ENCODE measurements around the gene FGF21. TPM values are rescaled to one million over a fixed set of nuclear protein-coding genes. Genes with fewer than 3 reads are reported as not detected.

FGF21 gene, protein sequence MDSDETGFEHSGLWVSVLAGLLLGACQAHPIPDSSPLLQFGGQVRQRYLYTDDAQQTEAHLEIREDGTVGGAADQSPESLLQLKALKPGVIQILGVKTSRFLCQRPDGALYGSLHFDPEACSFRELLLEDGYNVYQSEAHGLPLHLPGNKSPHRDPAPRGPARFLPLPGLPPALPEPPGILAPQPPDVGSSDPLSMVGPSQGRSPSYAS
- not detected for total RNA-seq

DNA sequence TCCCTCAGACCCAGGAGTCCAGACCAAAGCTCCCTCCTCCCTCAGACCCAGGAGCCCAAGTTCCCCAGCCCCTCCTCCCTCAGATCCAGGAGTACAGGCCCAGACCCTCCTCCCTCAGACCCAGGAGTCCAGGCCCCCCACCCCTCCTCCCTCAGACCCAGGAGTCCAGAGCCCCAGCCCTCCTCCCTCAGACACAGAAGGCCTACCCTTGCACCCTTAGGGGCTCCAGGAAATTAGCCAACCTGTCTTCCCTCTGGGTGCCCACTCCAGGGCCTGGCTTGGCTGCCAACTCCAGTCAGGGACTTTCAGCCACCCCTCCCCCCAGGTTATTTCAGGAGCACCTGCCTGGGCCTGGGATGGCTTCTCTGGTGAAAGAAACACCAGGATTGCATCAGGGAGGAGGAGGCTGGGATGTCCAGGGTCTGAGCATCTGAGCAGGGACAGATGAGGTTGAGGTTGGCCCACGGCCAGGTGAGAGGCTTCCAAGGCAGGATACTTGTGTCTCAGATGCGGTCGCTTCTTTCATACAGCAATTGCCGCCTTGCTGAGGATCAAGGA is at the start of gene FGF21:
Gene FGF21, plus strand, starts transcription at position 441 of the 558 bp plus-strand sequence. CDS start 713 bp downstream, outside the sequence.
- WGBS, 2 donors: 79 to 86% methylated on average over 4 of the region's 4 CpGs
- no peaks in the 10 kb centered on the region for H3K9me3 ChIP-seq
- DNase-seq (ENCODE audit: low spot score in 2 of 2): no peak

DNA sequence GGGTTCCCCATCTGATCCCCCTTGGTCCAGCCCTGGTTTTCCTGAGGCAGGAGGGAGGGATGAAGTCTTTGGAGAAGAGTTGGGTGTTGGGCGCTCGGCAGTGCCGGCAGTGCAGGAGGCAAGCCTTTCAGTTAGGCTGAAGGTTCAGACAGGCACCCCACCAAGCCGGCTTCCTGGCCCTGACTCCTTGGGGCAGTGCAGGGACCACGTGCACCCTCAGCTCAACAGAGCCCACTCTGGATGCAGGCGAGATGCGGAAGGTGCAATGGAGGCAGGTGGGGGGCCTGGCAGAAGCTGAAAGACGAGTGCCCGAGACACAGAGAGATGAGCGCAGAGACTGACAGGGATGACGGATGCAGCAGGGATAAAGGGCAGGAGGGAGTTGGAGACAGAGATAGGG is 46.9 kb upstream of the FGF21 start:
- no peak overlapping the region for H3K27ac ChIP-seq
- DNase-seq (ENCODE audit: low spot score in 2 of 2): no peak
- peaks cover 0 to 9% (median 6%) of the 10 kb centered on the region in 4 donors for H3K4me1 ChIP-seq
- peaks cover 0 to 36% (median 0%) of the 10 kb centered on the region in 3 donors for H3K36me3 ChIP-seq
- 47 to 51% methylated on average over 11 of the region's 11 CpGs for WGBS, 2 donors
- H3K4me3 ChIP-seq: no peak overlapping the region
- H3K9me3 ChIP-seq: peaks cover 0 to 10% (median 0%) of the 10 kb centered on the region in 4 donors
- no peaks in the 10 kb centered on the region for H3K27me3 ChIP-seq
- TF ChIP-seq EP300 (IDR thresholded peaks at IDR 0.05) (no peak), POLR2A (IDR thresholded peaks at IDR 0.05) (no peak)
- TF ChIP-seq, protein P1, sequence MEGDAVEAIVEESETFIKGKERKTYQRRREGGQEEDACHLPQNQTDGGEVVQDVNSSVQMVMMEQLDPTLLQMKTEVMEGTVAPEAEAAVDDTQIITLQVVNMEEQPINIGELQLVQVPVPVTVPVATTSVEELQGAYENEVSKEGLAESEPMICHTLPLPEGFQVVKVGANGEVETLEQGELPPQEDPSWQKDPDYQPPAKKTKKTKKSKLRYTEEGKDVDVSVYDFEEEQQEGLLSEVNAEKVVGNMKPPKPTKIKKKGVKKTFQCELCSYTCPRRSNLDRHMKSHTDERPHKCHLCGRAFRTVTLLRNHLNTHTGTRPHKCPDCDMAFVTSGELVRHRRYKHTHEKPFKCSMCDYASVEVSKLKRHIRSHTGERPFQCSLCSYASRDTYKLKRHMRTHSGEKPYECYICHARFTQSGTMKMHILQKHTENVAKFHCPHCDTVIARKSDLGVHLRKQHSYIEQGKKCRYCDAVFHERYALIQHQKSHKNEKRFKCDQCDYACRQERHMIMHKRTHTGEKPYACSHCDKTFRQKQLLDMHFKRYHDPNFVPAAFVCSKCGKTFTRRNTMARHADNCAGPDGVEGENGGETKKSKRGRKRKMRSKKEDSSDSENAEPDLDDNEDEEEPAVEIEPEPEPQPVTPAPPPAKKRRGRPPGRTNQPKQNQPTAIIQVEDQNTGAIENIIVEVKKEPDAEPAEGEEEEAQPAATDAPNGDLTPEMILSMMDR (IDR thresholded peaks at IDR 0.05): no peak

More for the DNA sequence above, at the start of gene FGF21:
- TF ChIP-seq POLR2A (IDR thresholded peaks at IDR 0.05) (no peak), EP300 (IDR thresholded peaks at IDR 0.05) (no peak)
- TF ChIP-seq, protein P1 (IDR thresholded peaks at IDR 0.05): no peak
- Histone ChIP-seq H3K27me3 (peaks cover 0 to 38% of the 10 kb centered on the region in 2 donors), H3K4me3 (no peak within 1 kb of the TSS), H3K36me3 (no peaks in the 10 kb centered on the region), H3K27ac (no peak within 1 kb of the TSS), H3K4me1 (peaks cover 0 to 22% (median 8%) of the 10 kb centered on the region in 4 donors)

DNA sequence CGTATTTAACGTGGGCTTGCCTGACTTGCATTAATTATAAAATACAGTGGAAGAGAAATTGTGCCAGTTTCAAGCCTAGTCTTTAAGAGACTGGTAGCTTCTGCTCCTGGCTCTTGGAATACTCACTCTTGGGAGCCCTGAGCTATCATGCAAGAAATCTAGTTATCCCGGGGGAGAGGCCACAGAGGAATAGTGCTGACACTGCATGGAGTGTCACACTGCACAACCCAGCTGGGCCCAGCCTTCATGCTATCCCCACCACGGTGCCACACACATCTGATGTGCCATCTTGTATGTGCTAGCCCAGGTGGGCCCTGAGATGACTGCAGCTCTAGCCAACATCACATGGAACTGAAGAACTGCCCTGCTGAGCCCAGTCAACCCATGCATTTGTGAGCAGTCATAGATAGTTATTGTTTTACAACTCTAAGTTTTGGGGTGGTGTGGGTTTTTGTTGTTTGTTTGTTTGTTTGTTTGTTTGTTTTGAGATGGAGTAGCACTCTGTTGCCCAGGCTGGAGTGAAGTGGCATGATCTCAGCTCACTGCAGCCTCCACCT is 44.1 kb upstream of the FGF21 start:
- peaks cover 0 to 23% (median 0%) of the 10 kb centered on the region in 3 donors for H3K36me3 ChIP-seq
- DNase-seq (ENCODE audit: low spot score in 2 of 2): no peak
- H3K4me3 ChIP-seq: no peak overlapping the region
- H3K4me1 ChIP-seq: peaks cover 0 to 30% (median 20%) of the 10 kb centered on the region in 4 donors
- H3K9me3 ChIP-seq: peaks cover 0 to 10% (median 0%) of the 10 kb centered on the region in 4 donors
- TF ChIP-seq, protein P1 (IDR thresholded peaks at IDR 0.05): no peak
- TF ChIP-seq POLR2A (IDR thresholded peaks at IDR 0.05) (no peak), EP300 (IDR thresholded peaks at IDR 0.05) (no peak)
- no peak overlapping the region for H3K27ac ChIP-seq
- 90 to 92% methylated on average over 4 of the region's 4 CpGs for WGBS, 2 donors
- no peaks in the 10 kb centered on the region for H3K27me3 ChIP-seq

DNA sequence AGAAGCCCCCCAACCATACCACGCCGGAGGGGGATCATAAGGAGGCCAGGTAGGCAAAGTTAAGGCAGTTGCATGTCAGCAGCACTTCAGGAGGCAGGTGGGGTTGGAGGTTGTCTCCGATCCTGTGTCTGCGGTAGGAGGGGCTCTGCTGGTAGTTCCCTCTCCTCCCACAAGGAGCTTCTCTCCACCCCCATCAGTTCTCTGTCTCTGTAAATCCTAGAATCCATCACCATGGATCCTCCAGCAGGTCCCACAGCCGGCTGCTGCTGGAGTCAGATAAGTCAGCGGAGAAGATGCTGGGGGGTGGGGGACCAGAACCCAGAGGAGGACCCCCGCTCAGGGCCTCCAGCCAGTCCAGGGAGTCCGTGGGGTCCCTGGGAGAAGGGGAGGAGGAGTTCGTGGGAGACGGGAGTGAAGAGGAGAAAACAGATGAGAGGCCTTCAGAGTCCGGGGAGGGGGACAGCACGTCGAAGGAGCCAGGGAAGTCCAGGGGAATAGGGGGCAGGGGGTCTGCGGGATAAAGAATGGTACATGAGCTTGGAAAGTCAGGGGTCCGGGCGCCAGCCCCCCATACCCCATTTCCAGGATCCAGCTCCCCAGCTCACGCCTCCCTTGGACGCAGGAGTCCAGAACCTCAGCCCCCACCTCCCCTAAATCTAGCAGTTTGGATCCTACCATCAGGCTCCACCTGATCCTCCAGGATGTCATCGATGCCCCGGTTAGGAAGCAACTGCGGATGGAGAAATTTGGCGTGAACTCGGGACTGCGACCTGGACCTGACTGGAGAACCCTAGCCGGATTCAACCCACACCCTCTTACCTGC is 42.1 kb upstream of the FGF21 start:
- Histone ChIP-seq H3K27ac (peak overlapping the region; percentile 21 to 92 (median 70)), H3K4me3 (peak overlapping the region; percentile 30 to 60 (median 56)), H3K27me3 (no peaks in the 10 kb centered on the region), H3K4me1 (peaks cover 0 to 51% (median 32%) of the 10 kb centered on the region in 4 donors), H3K36me3 (peaks cover 0 to 11% (median 0%) of the 10 kb centered on the region in 3 donors), H3K9me3 (peaks cover 0 to 10% (median 0%) of the 10 kb centered on the region in 4 donors)
- WGBS, 2 donors: 21 to 22% methylated on average over 23 to 25 of the region's 25 CpGs
- no peak for TF ChIP-seq POLR2A (IDR thresholded peaks at IDR 0.05)
- TF ChIP-seq, protein P1 (IDR thresholded peaks at IDR 0.05): peak in 1 of 5 experiments; percentile 17
- no peak for DNase-seq (ENCODE audit: low spot score in 2 of 2)
